ENCODE measurements around the gene ATXN7L2.

ATXN7L2 gene

DNA sequence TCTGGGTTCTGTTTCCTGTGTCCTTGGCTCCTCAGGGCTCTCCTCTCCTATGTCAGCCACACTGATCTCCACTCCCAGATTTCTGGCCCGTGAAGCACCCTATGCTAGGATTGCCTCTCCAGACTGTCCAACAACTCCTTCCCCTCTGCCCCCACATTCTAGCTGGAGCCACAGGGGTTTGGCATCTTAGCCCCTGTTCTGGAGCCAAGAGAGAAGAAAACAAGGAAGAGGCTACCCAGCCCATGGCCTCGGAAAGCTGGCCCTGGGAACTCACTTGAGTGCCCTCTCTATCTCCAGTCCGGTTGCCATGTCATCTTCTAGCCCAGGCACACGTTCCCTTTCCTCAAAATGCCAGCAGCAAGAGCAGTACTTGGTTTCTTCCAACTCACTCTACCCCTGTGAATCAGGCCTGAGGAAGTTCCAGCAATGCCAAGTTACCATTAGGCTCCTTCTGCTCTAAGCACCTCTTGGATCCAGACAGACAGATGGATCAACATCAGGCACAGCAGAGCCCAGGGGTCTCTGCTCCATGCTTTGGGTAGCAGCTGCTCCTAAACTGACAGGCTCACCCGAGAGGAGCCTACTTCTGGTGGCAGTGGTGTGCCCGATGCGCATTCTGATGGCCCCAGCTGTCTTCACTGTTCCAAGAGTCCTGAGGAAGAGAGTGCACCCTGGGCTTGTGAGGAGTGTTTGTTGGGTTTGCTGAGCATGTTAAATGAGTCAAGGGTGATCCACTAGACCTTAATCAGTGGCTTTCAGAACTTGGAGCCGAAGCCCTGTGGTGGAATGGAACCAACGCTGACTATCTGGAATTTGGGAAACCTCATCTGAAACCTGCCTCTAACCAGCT is 44.4 kb downstream of the ATXN7L2 start:
- DNase-seq: no peak

DNA sequence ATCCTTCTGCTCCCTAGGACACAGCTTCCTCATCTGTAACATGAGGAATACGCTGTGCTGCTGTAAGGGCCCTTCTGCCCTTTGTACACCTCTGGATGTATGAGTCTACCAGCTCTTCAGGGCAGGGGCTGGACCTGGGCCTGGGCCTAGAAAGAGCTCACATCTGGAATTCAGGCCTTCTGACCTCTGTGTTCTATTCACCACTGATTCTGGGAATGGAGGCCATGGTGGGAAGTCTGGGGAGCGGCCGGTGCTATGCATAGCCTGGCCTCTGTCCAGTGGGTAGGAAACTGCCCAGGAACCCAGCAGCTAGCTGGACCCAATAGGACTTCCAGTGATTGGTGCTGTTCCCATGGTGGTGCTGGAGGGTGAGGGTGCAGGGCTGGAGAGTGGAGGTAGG is 45.0 kb downstream of the ATXN7L2 start:
- DNase-seq: no peak

- DNase-seq: no peak
These were observed 46.3 kb downstream of the ATXN7L2 start for GRCh38 chr1:109529881-109530456.

DNA sequence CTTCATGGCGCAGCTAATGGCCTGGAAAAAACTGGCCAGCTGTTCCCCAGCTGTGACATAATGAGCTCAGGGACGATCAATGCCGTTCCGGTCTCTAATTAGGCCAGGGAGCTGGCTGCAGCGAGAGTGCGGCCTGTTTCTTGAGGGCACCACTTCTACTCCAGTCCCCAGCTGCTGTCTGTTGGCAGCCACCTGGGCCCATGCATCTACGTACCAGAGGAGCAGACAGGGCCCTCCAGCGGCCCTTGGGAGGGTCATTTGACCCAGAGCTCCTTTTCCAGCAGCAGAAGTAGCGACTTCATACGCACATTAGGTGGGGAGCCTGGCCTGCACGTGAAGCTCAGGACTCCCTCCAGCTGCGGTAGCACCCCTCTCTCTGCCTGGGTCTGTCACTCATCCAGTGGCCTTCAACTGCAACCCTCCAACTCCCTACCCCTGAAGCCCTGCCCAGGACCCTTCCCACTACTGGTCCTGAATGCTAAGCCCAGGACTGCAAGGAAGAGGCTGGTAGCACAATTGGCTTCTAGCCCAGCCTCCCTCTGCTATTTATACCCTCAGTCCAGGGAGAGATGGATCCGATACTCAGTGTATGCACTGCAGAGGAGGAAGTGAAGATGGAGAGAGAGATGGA is 46.9 kb downstream of the ATXN7L2 start:
- DNase-seq: no peak

- DNase-seq: no peak
These were observed 47.7 kb downstream of the ATXN7L2 start for GRCh38 chr1:109531380-109531779.

DNA sequence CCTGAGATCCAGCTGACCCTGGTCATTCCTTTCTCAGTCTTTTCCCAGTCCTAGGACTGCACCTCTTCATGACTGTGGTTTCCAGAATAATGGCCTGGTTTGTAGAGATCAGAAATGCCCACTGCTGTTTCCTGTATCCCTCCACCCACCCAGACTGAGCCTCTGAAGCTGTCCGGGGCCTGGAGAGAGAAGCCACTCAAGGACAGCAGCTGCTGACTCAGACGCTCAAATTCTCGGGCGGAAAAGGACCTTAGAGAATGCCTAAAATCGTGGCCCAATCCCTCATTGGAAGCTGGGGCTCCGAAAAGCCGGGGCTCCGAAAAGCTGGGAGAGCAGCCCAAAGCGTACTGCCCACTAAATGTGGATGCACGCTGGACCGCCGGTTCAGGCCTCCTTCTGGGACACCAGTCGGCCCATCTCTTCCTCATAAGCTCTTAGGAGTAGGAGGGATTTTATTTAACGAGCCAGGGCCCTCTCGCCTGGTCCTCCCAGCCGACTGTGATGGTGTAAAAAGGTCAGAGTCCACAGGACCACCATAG is 48.2 kb downstream of the ATXN7L2 start:
- DNase-seq: no peak

- peak; percentile 92 for DNase-seq
These were observed 48.8 kb downstream of the ATXN7L2 start for GRCh38 chr1:109532365-109533136.

GRCh38 chr1:109534307-109534858 is 50.7 kb downstream of the ATXN7L2 start:
- DNase-seq: no peak

DNA sequence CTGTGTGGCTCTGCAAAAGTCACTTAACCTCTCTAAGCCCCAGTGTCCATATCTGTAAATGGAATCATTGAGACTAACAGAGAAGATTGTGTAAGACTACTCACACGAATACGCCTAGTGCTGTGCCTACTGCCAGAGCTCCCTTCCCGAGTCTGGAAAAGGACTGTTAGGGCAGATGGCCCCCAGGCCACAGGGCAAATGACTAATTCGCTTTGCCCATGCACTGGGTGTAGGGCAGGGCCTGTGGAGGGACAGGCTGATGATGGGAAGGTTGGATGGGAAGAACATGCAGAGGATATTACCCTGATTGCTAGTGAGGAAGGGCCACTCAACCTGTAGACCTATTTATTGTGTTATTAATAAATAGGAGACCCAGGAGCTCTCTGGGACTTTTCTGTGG is 51.8 kb downstream of the ATXN7L2 start:
- DNase-seq: no peak

GRCh38 chr1:109535971-109536491 is 52.3 kb downstream of the ATXN7L2 start:
- DNase-seq: no peak

DNA sequence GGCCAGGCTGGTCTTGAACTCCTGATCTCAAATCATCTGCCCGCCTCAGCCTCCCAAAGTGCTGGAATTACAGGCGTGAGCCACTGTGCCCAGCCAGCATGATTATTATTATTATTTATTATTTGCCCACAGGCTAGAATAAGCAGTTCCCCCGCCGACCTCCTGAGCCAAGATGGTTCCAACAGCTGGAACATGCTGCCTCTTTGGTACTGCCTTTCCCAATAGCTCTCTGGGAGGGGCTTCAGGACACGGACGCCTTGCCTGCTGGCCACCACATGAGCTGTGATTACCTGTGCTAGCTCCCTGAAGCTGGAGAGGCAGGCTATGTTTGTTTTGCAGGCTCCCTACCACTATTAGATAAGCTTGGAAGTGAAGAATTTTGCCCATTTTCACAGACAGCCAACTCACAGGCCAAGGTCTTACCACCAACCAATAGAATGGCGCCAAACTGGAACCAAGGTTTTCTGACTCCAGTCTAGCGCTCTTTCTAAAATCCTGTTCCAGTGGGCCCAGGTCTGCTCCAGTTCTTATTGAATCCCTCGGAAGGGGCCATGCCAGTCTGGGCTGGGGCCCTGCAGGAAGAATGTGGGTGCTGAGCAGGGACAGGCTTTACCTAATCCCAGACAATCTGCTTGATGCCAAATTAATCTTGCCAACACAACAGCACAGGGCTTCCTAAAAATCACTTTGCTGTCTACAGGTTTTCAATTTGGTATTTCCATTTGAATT is 53.9 kb downstream of the ATXN7L2 start:
- no peak for DNase-seq

- no peak for DNase-seq
These were observed 55.3 kb downstream of the ATXN7L2 start for GRCh38 chr1:109538827-109539555.

DNA sequence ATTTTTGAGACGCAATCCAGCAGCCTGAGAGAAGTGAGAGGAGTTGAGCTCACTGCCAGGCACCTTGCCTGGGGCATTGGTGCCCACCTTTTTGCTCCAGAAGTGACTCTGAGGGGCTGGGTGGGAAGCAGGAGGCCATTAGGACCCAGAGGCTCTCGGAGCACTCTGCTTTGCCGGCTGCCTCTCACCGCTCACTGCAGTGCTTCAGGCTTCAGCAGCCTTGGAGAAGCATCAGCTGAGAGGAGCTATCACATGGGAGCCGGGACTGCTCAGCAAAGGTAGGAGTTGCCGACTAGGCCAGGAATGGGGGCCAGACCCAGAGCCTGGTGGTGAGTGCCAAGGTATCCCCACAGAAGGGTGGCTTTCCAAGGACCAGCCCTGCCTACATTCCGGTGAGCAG is 56.0 kb downstream of the ATXN7L2 start, which contains the start of gene GPR61:
TSS of gene GPR61 (plus strand) at position 197 of the 400 bp plus-strand sequence. CDS start 3,151 bp downstream, outside the sequence.
- no peak for DNase-seq

GRCh38 chr1:109541102-109541501 is 57.4 kb downstream of the ATXN7L2 start:
- DNase-seq: no peak
